HG02981 (cell line): ENCODE measurements around the gene OR2T5.
"Not testable (repeated sequence)": the region's sequence is repeated elsewhere in the genome, so short reads cannot be mapped to it uniquely, and the experiment has no call there.

ENCODE experiments used
- ATAC-seq: cut with Tn5 transposase; IDR thresholded peaks from one replicate; pipeline ENCODE4 v1.9.1; 2021; ENCODE audit warnings: mild to moderate bottlenecking, moderate library complexity; ENCODE audit not compliant: unreplicated experiment

The OR2T5 gene

GRCh38 chr1:248488289-248488688, at the start of gene OR2T5:
Gene OR2T5, plus strand, starts transcription at chr1:248488589. Its CDS starts 0 bp downstream, at chr1:248488589.
- not testable (repeated sequence) for ATAC-seq

GRCh38 chr1:248438668-248439067, 49.7 kb upstream of the OR2T5 start:
- ATAC-seq: not testable (repeated sequence)

- not testable (repeated sequence) for ATAC-seq
Measured at GRCh38 chr1:248439283-248439682, 49.1 kb upstream of the OR2T5 start.

GRCh38 chr1:248442500-248443277, 45.7 kb upstream of the OR2T5 start:
- ATAC-seq: not testable (repeated sequence)

GRCh38 chr1:248444603-248445002, 43.8 kb upstream of the OR2T5 start:
- not testable (repeated sequence) for ATAC-seq

GRCh38 chr1:248445399-248445798, 43.0 kb upstream of the OR2T5 start, which contains the start of gene OR2T2:
Gene OR2T2, plus strand, starts transcription at chr1:248445637. Its CDS starts 7,161 bp downstream, at chr1:248452798.
- ATAC-seq: not testable (repeated sequence)

GRCh38 chr1:248448409-248449074, 39.8 kb upstream of the OR2T5 start:
- ATAC-seq: peak; percentile 49

- not testable (repeated sequence) for ATAC-seq
Measured at GRCh38 chr1:248449821-248450465, 38.4 kb upstream of the OR2T5 start.

GRCh38 chr1:248450466-248451145, 37.8 kb upstream of the OR2T5 start:
- peak; percentile 59 for ATAC-seq

- ATAC-seq: not testable (repeated sequence)
Measured at GRCh38 chr1:248453619-248454018, 34.8 kb upstream of the OR2T5 start.

GRCh38 chr1:248455045-248455444, 33.3 kb upstream of the OR2T5 start:
- not testable (repeated sequence) for ATAC-seq

- not testable (repeated sequence) for ATAC-seq
Measured at GRCh38 chr1:248456635-248457034, 31.8 kb upstream of the OR2T5 start.

GRCh38 chr1:248459117-248459516, 29.3 kb upstream of the OR2T5 start:
- ATAC-seq: not testable (repeated sequence)

- ATAC-seq: no peak
Measured at GRCh38 chr1:248471154-248471553, 17.2 kb upstream of the OR2T5 start.

GRCh38 chr1:248472111-248472510, 16.3 kb upstream of the OR2T5 start:
- ATAC-seq: not testable (repeated sequence)

- ATAC-seq: not testable (repeated sequence)
Measured at GRCh38 chr1:248473051-248473450, 15.3 kb upstream of the OR2T5 start, which contains the start of gene OR2T3. Gene OR2T3, plus strand, starts transcription at chr1:248473351. Its CDS starts 0 bp downstream, at chr1:248473351.

- not testable (repeated sequence) for ATAC-seq
Measured at GRCh38 chr1:248475660-248476059, 12.7 kb upstream of the OR2T5 start.

GRCh38 chr1:248481686-248482579, 6.5 kb upstream of the OR2T5 start:
- peak; percentile 79 for ATAC-seq

GRCh38 chr1:248496661-248497060, 8.3 kb downstream of the OR2T5 start:
- ATAC-seq: not testable (repeated sequence)
